OCI-LY7 (cell line): Measurements from ENCODE around the gene HMX3. TPM values are rescaled to one million over a fixed set of nuclear protein-coding genes. Genes with fewer than 3 reads are reported as not detected.

ENCODE experiments used
- BruUV-seq: library from RNA; stranded (reverse); fragments of 400-500 nt; replicated peaks from 2 replicates; lab custom pipeline; 2021; lab: Mats Ljungman, UMichigan
- CTCF ChIA-PET: fragments of 300-600 bp; sonication (Branson Sonifier 250); formaldehyde crosslinking; loops from one replicate; lab custom pipeline; 2022; ENCODE audit warnings: antibody characterized with exemption; ENCODE audit not compliant: unreplicated experiment; lab: Charles Lee
- POLR2A ChIA-PET: fragments of 300-600 bp; sonication (Branson Sonifier 250); formaldehyde crosslinking; loops from one replicate; lab custom pipeline; 2022; ENCODE audit warnings: antibody characterized with exemption; lab: Charles Lee
- DNase-seq: peaks from one replicate; pipeline ENCODE4 v3.0.0-alpha.2; 2015; ENCODE audit warnings: low spot score
- H2AFZ ChIP-seq: fragments of 200-600 bp; sonication (generic), shearing (Covaris generic); 2 replicates; pipeline ENCODE4 v1.6.1; 2014; ENCODE audit warnings: mild to moderate bottlenecking, antibody characterized with exemption, low read length, moderate library complexity
- H3K27ac ChIP-seq: fragments of 200-600 bp; sonication (generic); 2 replicates; pipeline ENCODE4 v1.5.1; 2014; ENCODE audit warnings: mixed run types, low read depth, mild to moderate bottlenecking, moderate library complexity, low read length, inconsistent platforms; ENCODE audit not compliant: poor library complexity, severe bottlenecking
- H3K36me3 ChIP-seq: fragments of 200-600 bp; sonication (generic); 2 replicates; pipeline ENCODE4 v1.6.1; 2014; ENCODE audit warnings: mild to moderate bottlenecking, antibody characterized with exemption, low read length, moderate library complexity, mixed read lengths; ENCODE audit not compliant: insufficient read depth
- H3K4me1 ChIP-seq: fragments of 200-600 bp; sonication (generic); 2 replicates; pipeline ENCODE4 v1.5.1; 2014; ENCODE audit warnings: mild to moderate bottlenecking, low read length; ENCODE audit not compliant: insufficient read depth, poor library complexity, severe bottlenecking
- H3K4me2 ChIP-seq: fragments of 200-600 bp; sonication (generic); 2 replicates; pipeline ENCODE4 v1.6.1; 2014; ENCODE audit warnings: mild to moderate bottlenecking, low read length
- H3K4me3 ChIP-seq: fragments of 200-600 bp; sonication (generic); 2 replicates; pipeline ENCODE4 v1.5.1; 2014; ENCODE audit warnings: mild to moderate bottlenecking, low read depth, low read length; ENCODE audit not compliant: poor library complexity, severe bottlenecking
- H3K79me2 ChIP-seq: fragments of 200-600 bp; sonication (generic); 2 replicates; pipeline ENCODE4 v1.6.1; 2016; ENCODE audit warnings: low read depth, mild to moderate bottlenecking, low read length, moderate library complexity, mixed read lengths; ENCODE audit not compliant: insufficient read depth
- H3K9me2 ChIP-seq: fragments of 200-600 bp; sonication (generic); 2 replicates; pipeline ENCODE4 v1.6.1; 2016; ENCODE audit warnings: mild to moderate bottlenecking, low read length, mixed read lengths; ENCODE audit not compliant: insufficient read depth
- H3K9me3 ChIP-seq: fragments of 200-600 bp; sonication (generic); 2 replicates; pipeline ENCODE4 v1.6.1; 2014; ENCODE audit warnings: mild to moderate bottlenecking, mixed run types, low read length, mixed read lengths
- H4K20me1 ChIP-seq: fragments of 200-600 bp; sonication (generic); 2 replicates; pipeline ENCODE4 v1.6.1; 2014; ENCODE audit warnings: mild to moderate bottlenecking, antibody characterized with exemption, low read length, moderate library complexity, mixed read lengths; ENCODE audit not compliant: insufficient read depth
- EZH2phosphoT487 ChIP-seq: fragments of 200-600 bp; sonication (generic); IDR thresholded peaks from 2 replicates; pipeline ENCODE4 v1.6.1; 2018; ENCODE audit warnings: low read depth, borderline replicate concordance, mild to moderate bottlenecking, mixed run types, antibody characterized with exemption, low read length, moderate library complexity, mixed read lengths
- intact Hi-C: fragments of 100-400 bp; cut with micrococcal nuclease; formaldehyde crosslinking; loops from one replicate; pipeline ENCODE4 v1.10.0; 2022; ENCODE audit not compliant: unreplicated experiment
- total RNA-seq, 2 experiments: library from RNA; depleted of rRNA in 1 of 2; stranded (reverse); fragments of >200 nt in 1 of 2; shearing (Covaris generic) in 1 of 2; gene quantifications; 2 replicates each; pipeline ENCODE4 v1.2.3, GENCODE V29; 2014 to 2022
- TF ChIP-seq, protein P1 (sequence below): fragments of 200-600 bp; sonication (generic); conservative IDR thresholded peaks from 2 replicates; pipeline ENCODE4 v1.5.1; 2014; ENCODE audit warnings: mild to moderate bottlenecking, antibody characterized with exemption, low read length, moderate library complexity, mixed read lengths

The HMX3 gene
- total RNA-seq, 2 experiments from 2014 or later, result 0.44 TPM; not detected in 1

DNA sequence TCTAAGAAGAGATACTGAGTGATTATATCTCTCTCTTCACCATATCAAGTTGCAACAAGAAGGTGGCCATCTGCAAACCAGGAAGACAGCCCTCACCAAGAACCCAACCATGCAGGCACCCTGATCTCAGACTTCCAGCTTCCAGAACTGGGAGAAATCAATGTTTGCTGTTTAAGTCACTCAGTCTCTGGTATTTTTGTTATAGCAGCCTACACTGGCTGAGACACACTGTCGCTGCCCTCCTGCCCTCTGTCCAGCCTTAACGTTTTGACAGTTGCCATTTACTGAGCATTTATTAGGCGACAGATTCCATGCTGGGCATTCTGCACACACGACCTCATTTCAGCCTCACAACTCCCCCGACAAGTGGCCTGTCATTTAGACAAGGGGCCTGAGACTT, 9.5 kb upstream of the HMX3 start:
- no peak for DNase-seq
- ChIA-PET CTCF (no interaction called here), POLR2A (interaction anchor here (0.9 kb wide), 1 partner anchor 30 kb away, joined by 3 read pairs; no protein-coding TSS in a partner anchor)
- TF ChIP-seq EZH2phosphoT487, result no peak
- TF ChIP-seq, protein P1, sequence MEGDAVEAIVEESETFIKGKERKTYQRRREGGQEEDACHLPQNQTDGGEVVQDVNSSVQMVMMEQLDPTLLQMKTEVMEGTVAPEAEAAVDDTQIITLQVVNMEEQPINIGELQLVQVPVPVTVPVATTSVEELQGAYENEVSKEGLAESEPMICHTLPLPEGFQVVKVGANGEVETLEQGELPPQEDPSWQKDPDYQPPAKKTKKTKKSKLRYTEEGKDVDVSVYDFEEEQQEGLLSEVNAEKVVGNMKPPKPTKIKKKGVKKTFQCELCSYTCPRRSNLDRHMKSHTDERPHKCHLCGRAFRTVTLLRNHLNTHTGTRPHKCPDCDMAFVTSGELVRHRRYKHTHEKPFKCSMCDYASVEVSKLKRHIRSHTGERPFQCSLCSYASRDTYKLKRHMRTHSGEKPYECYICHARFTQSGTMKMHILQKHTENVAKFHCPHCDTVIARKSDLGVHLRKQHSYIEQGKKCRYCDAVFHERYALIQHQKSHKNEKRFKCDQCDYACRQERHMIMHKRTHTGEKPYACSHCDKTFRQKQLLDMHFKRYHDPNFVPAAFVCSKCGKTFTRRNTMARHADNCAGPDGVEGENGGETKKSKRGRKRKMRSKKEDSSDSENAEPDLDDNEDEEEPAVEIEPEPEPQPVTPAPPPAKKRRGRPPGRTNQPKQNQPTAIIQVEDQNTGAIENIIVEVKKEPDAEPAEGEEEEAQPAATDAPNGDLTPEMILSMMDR, result no peak
- Histone ChIP-seq H3K4me1 (no peaks in the 10 kb centered on the region), H2AFZ (no peak overlapping the region), H3K36me3 (no peaks in the 10 kb centered on the region), H3K79me2 (no peaks in the 10 kb centered on the region), H3K9me2 (no peaks in the 10 kb centered on the region), H4K20me1 (no peaks in the 10 kb centered on the region), H3K9me3 (no peaks in the 10 kb centered on the region), H3K4me3 (no peak overlapping the region), H3K4me2 (no peak overlapping the region), H3K27ac (no peak overlapping the region)
- intact Hi-C loops, result no loop called here
- no TSS peak for BruUV-seq

DNA sequence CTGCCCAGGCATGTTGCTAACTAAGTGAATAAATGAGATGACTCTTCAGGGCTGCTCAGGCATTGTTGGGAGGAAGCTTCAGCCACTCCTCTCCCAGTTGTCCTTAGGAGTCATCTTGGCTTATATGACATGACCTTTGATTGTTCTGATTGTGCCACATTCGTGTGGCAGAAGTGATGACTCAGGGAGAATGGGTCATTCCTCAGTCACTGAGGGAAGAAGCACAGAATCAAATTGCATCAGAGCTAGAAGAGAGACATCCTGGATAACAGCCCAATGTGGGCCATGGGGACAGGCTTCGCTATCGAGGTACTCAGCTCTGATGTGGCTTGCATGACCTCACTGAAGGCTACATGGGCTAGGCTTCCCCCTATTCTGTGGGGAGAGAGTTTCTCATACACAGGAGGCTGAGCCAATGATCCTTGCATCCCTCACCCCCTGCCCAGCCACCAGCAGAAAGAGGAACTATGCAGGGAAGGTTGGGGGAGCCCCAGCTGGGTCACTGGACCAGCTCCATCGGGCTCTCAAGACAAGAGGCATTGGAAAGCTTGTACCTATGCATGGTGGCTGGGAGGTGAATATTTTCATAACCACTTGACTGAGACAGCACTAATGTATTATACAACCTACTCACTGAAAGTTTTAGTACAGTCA, 6.0 kb upstream of the HMX3 start:
- no peaks in the 10 kb centered on the region for H3K36me3 ChIP-seq
- H2AFZ ChIP-seq, result no peak overlapping the region
- intact Hi-C loops, result loop anchor here (5.0 to 10.0 kb wide), 2 partner anchors 87 to 845 kb away; no protein-coding TSS in a partner anchor
- no peak overlapping the region for H3K4me2 ChIP-seq
- H3K79me2 ChIP-seq, result no peaks in the 10 kb centered on the region
- no peaks in the 10 kb centered on the region for H3K9me3 ChIP-seq
- no peaks in the 10 kb centered on the region for H3K4me1 ChIP-seq
- no peak overlapping the region for H3K27ac ChIP-seq
- CTCF ChIA-PET, result no interaction called here
- H3K4me3 ChIP-seq, result no peak overlapping the region
- POLR2A ChIA-PET, result interaction anchor here (0.8 kb wide), 1 partner anchor 357 kb away, joined by 3 read pairs; no protein-coding TSS in a partner anchor
- BruUV-seq, result no TSS peak
- DNase-seq, result no peak
- no peaks in the 10 kb centered on the region for H4K20me1 ChIP-seq
- no peaks in the 10 kb centered on the region for H3K9me2 ChIP-seq
- TF ChIP-seq, protein P1, result no peak
- TF ChIP-seq EZH2phosphoT487, result no peak
